Esophagus muscularis mucosa (tissue), 4 donors: Measurements from ENCODE around the gene MRFAP1L1.

Experiments used
- EP300 ChIP-seq: sonication (generic); formaldehyde crosslinking; IDR thresholded peaks from one replicate; pipeline ENCODE4 v1.6.1; 2017; ENCODE audit warnings: antibody characterized with exemption
- POLR2A ChIP-seq: fragments of 450-650 bp; IDR thresholded peaks from one replicate; pipeline ENCODE4 v1.6.1; 2017; ENCODE audit warnings: antibody characterized with exemption, moderate library complexity, mild to moderate bottlenecking, low read depth
- TF ChIP-seq, protein P1 (sequence below), 3 experiments: fragments of 200-600 bp in 2 of 3; fragments of 450-650 bp in 1 of 3; sonication (generic) in 2 of 3; IDR thresholded peaks; one replicate each; pipeline ENCODE4 v1.5.1; 2017 to 2019; ENCODE audit warnings: antibody characterized with exemption in 3 of 3, mild to moderate bottlenecking in 2 of 3, moderate library complexity in 1 of 3

DNA sequence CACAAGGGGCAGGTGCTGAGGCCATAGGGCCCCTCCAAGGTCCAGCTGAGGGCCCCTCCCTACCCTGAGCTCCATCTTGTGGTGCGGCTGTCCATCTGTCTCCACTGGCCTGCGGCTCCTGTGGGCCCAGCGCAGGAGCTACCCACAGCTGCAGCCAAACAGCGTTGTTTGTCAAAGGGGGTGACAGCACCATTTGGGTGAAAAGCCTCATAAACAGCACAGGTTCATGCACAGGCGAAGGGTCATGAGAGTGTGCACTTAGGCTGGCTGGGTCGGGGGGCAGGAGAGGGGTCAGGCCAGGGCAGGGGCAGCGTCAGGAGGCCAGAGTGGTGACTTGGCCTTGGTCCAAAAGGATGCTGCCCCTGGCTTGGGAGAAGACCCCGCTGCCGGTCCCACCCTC, 38.6 kb upstream of the MRFAP1L1 start:
- TF ChIP-seq, protein P1, sequence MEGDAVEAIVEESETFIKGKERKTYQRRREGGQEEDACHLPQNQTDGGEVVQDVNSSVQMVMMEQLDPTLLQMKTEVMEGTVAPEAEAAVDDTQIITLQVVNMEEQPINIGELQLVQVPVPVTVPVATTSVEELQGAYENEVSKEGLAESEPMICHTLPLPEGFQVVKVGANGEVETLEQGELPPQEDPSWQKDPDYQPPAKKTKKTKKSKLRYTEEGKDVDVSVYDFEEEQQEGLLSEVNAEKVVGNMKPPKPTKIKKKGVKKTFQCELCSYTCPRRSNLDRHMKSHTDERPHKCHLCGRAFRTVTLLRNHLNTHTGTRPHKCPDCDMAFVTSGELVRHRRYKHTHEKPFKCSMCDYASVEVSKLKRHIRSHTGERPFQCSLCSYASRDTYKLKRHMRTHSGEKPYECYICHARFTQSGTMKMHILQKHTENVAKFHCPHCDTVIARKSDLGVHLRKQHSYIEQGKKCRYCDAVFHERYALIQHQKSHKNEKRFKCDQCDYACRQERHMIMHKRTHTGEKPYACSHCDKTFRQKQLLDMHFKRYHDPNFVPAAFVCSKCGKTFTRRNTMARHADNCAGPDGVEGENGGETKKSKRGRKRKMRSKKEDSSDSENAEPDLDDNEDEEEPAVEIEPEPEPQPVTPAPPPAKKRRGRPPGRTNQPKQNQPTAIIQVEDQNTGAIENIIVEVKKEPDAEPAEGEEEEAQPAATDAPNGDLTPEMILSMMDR (IDR thresholded peaks at IDR 0.05) = no peak
- TF ChIP-seq POLR2A = no peak
- TF ChIP-seq EP300 = no peak
